KOPT-K1 (cell line): Measurements from ENCODE around the gene RCOR2.
A peak's percentile ranks its signal among the peaks of the same experiment; 100 is the strongest.

Source experiments
- H3K27ac ChIP-seq: fragments of 200-600 bp; sonication (generic); 2 replicates; pipeline ENCODE4 v1.5.1; 2016; ENCODE audit warnings: antibody characterized with exemption, mild to moderate bottlenecking, low read depth, low read length; ENCODE audit not compliant: poor library complexity, severe bottlenecking
- H3K36me3 ChIP-seq: fragments of 200-600 bp; sonication (generic); 2 replicates; pipeline ENCODE4 v1.5.1; 2017; ENCODE audit warnings: antibody characterized with exemption, mild to moderate bottlenecking, low read length, moderate library complexity; ENCODE audit not compliant: insufficient read depth
- H3K9me3 ChIP-seq: fragments of 200-600 bp; sonication (generic); 2 replicates; pipeline ENCODE4 v1.5.1; 2017; ENCODE audit warnings: antibody characterized with exemption, low read length, mild to moderate bottlenecking; ENCODE audit not compliant: insufficient read depth, poor library complexity, severe bottlenecking

The RCOR2 gene

GRCh38 chr11:63938479-63939396 is 21.8 kb upstream of the RCOR2 start, which contains the start of gene NAA40:
Gene NAA40, plus strand, starts transcription at chr11:63939002. Its CDS starts 95 bp downstream, at chr11:63939097.
- Histone ChIP-seq H3K9me3 (no peaks in the 10 kb centered on the region), H3K27ac (peak within 1 kb of the TSS; percentile 80), H3K36me3 (peaks cover 18% of the 10 kb centered on the region)

- Histone ChIP-seq H3K36me3 (peaks cover 14% of the 10 kb centered on the region), H3K9me3 (no peaks in the 10 kb centered on the region), H3K27ac (peak overlapping the region; percentile 45)
Measured at GRCh38 chr11:63937713-63938478, 20.9 kb upstream of the RCOR2 start.

GRCh38 chr11:63933459-63933858 is 16.5 kb upstream of the RCOR2 start:
- Histone ChIP-seq H3K27ac (no peak overlapping the region), H3K36me3 (no peaks in the 10 kb centered on the region), H3K9me3 (no peaks in the 10 kb centered on the region)

- H3K36me3 ChIP-seq: no peaks in the 10 kb centered on the region
- H3K9me3 ChIP-seq: no peaks in the 10 kb centered on the region
- H3K27ac ChIP-seq: no peak overlapping the region
Measured at GRCh38 chr11:63931876-63932275, 14.9 kb upstream of the RCOR2 start.

- Histone ChIP-seq H3K9me3 (no peaks in the 10 kb centered on the region), H3K27ac (no peak overlapping the region), H3K36me3 (no peaks in the 10 kb centered on the region)
Measured at GRCh38 chr11:63931045-63931444, 14.1 kb upstream of the RCOR2 start.

- H3K36me3 ChIP-seq: no peaks in the 10 kb centered on the region
- no peaks in the 10 kb centered on the region for H3K9me3 ChIP-seq
- no peak overlapping the region for H3K27ac ChIP-seq
Measured at GRCh38 chr11:63929616-63930015, 12.7 kb upstream of the RCOR2 start.

GRCh38 chr11:63923319-63923718 is 6.4 kb upstream of the RCOR2 start:
- Histone ChIP-seq H3K9me3 (no peaks in the 10 kb centered on the region), H3K36me3 (no peaks in the 10 kb centered on the region), H3K27ac (no peak overlapping the region)

- H3K36me3 ChIP-seq: no peaks in the 10 kb centered on the region
- H3K9me3 ChIP-seq: no peaks in the 10 kb centered on the region
- no peak overlapping the region for H3K27ac ChIP-seq
Measured at GRCh38 chr11:63922673-63923192, 5.8 kb upstream of the RCOR2 start.

- Histone ChIP-seq H3K27ac (no peak overlapping the region), H3K9me3 (no peaks in the 10 kb centered on the region), H3K36me3 (no peaks in the 10 kb centered on the region)
Measured at GRCh38 chr11:63920939-63921417, 4.0 kb upstream of the RCOR2 start.

GRCh38 chr11:63920126-63920938 is 3.4 kb upstream of the RCOR2 start:
- no peak overlapping the region for H3K27ac ChIP-seq
- no peaks in the 10 kb centered on the region for H3K36me3 ChIP-seq
- no peaks in the 10 kb centered on the region for H3K9me3 ChIP-seq

- Histone ChIP-seq H3K9me3 (no peaks in the 10 kb centered on the region), H3K36me3 (no peaks in the 10 kb centered on the region), H3K27ac (no peak overlapping the region)
Measured at GRCh38 chr11:63919267-63920125, 2.5 kb upstream of the RCOR2 start.

GRCh38 chr11:63918507-63919191 is 1.7 kb upstream of the RCOR2 start:
- H3K27ac ChIP-seq: no peak overlapping the region
- no peaks in the 10 kb centered on the region for H3K36me3 ChIP-seq
- H3K9me3 ChIP-seq: no peaks in the 10 kb centered on the region

GRCh38 chr11:63917692-63918506 is 935 bp upstream of the RCOR2 start:
- Histone ChIP-seq H3K27ac (peak overlapping the region; percentile 42), H3K36me3 (no peaks in the 10 kb centered on the region), H3K9me3 (no peaks in the 10 kb centered on the region)
